GM12873 (cell line): ENCODE data around the gene SLC27A3.

Experiments used
- CTCF ChIP-seq: IDR thresholded peaks from 2 replicates; pipeline ENCODE4 v1.5.1; 2012; ENCODE audit warnings: low read depth, mild to moderate bottlenecking, moderate library complexity, low read length, control low read depth; ENCODE audit not compliant: insufficient read depth; ENCODE audit errors: missing control alignments

The SLC27A3 gene

GRCh38 chr1:153793973-153794615 is 18.9 kb downstream of the SLC27A3 start:
- no peak for TF ChIP-seq CTCF

GRCh38 chr1:153794624-153795329 is 19.6 kb downstream of the SLC27A3 start:
- TF ChIP-seq CTCF, result no peak

GRCh38 chr1:153795330-153795837 is 20.2 kb downstream of the SLC27A3 start:
- TF ChIP-seq CTCF, result no peak

DNA sequence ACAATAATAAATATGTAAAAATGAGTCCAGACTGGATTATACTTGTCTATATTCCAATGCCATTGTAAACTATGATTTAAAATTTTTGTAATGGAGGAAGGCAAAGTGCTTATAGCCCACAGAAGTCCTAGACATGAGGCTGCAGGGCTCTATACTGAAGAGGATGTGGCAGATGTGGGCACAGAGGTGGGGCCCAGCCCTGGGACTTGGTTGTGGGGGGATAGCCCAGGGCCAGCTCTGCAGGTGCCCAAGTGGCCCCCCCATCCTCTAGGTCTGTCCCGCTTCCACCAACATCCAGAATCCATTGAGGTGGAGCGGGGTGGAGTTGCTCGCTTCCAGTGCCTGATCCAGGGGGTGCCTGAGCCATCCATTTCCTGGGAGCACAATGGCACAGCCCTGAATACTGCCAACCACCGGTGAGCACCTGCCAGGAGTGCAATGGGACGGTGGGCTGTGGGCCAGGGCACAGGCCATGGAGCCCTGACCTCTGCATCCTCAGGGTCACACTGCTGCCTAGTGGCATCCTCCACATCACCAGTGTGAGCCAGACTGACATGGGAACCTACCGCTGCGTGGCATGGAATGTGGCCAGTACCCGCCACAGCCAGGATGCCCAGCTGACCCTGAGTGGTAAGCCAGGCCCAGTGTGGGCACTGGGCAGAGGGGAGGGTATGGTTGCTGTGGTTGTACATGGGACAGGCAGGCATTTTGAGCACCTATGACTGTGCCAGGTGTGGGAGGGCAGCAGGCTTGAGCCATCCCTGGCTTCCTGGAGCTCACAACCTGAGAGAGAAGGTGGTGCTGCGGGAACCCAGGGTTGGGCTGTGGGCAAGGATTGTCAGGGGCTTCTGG is 21.0 kb downstream of the SLC27A3 start:
- no peak for TF ChIP-seq CTCF

- TF ChIP-seq CTCF, result peak; percentile 92
Observed at GRCh38 chr1:153796786-153797659, 21.8 kb downstream of the SLC27A3 start.

DNA sequence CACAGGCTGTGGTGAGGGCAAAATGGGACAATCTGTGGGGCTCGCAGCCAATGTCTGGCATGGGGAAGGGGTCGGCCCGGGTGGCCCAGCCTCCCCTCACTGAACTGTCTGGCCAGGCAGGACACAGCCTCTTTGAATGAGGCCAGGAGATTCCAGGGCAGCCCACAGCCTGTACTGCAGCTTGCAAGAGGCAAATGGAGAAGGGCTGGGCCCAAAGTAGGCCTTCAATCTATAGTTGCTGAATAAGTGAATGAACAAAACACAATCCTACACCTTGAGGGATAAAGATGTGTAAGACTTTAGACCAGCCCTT is 23.2 kb downstream of the SLC27A3 start:
- no peak for TF ChIP-seq CTCF
